Fibroblast of villous mesenchyme (primary cell): ENCODE measurements around the gene REC114. TPM values are rescaled to one million over a fixed set of nuclear protein-coding genes. Genes with fewer than 3 reads are reported as not detected.
A peak's percentile ranks its signal among the peaks of the same experiment; 100 is the strongest.

ENCODE experiments used
- DNase-seq: peaks from one replicate; pipeline ENCODE4 v3.0.0-alpha.2; 2010; ENCODE audit warnings: low read depth
- H3K4me3 ChIP-seq: 2 replicates; pipeline ENCODE4 v1.5.1; 2011; ENCODE audit warnings: low read depth, mild to moderate bottlenecking, low read length
- CTCF ChIP-seq: IDR thresholded peaks from 2 replicates; pipeline ENCODE4 v1.5.1; 2012; ENCODE audit warnings: low read depth, mild to moderate bottlenecking, low read length; ENCODE audit not compliant: insufficient read depth
- total RNA-seq: library from RNA; depleted of rRNA; stranded (reverse); fragments of >200 nt; gene quantifications from 2 replicates; pipeline ENCODE4 v1.2.3, GENCODE V29; 2012

REC114 gene
- total RNA-seq, 1 donor = not detected

- no peak overlapping the region for H3K4me3 ChIP-seq
- TF ChIP-seq CTCF = peak; percentile 53
These were observed 117.6 kb downstream of the REC114 start for GRCh38 chr15:73560501-73561117.

GRCh38 chr15:73564255-73564654 lies 121.3 kb downstream of the REC114 start:
- peak; percentile 33 for DNase-seq
- peak; percentile 27 for TF ChIP-seq CTCF
- H3K4me3 ChIP-seq = no peak overlapping the region

More at GRCh38 chr15:73560501-73561117, 117.6 kb downstream of the REC114 start:
- peak; percentile 85 for DNase-seq

GRCh38 chr15:73567020-73567419 lies 124.1 kb downstream of the REC114 start:
- TF ChIP-seq CTCF = no peak
- H3K4me3 ChIP-seq = no peak overlapping the region
- no peak for DNase-seq

GRCh38 chr15:73568564-73569280 lies 125.8 kb downstream of the REC114 start:
- DNase-seq = no peak
- no peak overlapping the region for H3K4me3 ChIP-seq
- TF ChIP-seq CTCF = no peak

GRCh38 chr15:73569361-73569760 lies 126.4 kb downstream of the REC114 start:
- H3K4me3 ChIP-seq = no peak overlapping the region
- no peak for DNase-seq
- no peak for TF ChIP-seq CTCF

GRCh38 chr15:73570355-73571032 lies 127.5 kb downstream of the REC114 start:
- no peak overlapping the region for H3K4me3 ChIP-seq
- no peak for TF ChIP-seq CTCF
- DNase-seq = no peak
